Measurements from ENCODE around the gene B3GNT3. TPM values are rescaled to one million over a fixed set of nuclear protein-coding genes. Genes with fewer than 3 reads are reported as not detected.
A peak's percentile ranks its signal among the peaks of the same experiment; 100 is the strongest.

Gene B3GNT3
- total and polyA plus RNA-seq, 10 donors = 0.05 to 1.6 (median 0.75) TPM; not detected in 3

DNA sequence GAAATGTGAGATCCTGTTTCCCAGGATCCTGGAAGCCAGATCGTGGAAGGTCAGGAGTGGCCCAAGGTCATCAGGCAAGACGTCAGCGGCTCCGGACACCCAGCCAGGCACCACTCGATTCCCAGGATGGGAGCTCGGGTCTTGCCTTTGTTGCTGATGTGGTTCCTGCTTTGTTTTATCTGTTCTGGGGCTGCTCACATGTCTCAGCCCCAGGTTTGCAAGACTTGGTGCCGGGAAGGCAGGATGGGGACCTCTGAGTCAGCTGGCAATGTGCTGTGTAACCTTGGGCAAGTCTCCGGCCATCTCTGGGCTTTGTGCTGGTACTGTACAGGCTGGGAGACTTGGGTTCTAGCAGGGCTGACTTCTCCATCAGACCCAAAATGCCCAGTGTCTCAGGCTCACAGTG lies 45.0 kb upstream of the B3GNT3 start:
- peak overlapping the region in 1 of 8 donors; percentile 70 for H3K4me3 ChIP-seq
- peaks cover 0 to 11% (median 3%) of the 10 kb centered on the region in 6 donors for H3K36me3 ChIP-seq
- H3K4me1 ChIP-seq = peaks cover 22 to 88% (median 76%) of the 10 kb centered on the region in 6 donors
- intact Hi-C loops (cut with DNase I; ENCODE audit: low total_unique reads) = no loop called here
- WGBS, 5 donors = 48 to 67% (median 55%) methylated on average over 8 of the region's 8 CpGs
- H3K27ac ChIP-seq = peak overlapping the region in 7 of 8 donors; percentile 8 to 95 (median 89)
- H3K27me3 ChIP-seq (replicated peaks in 1 of 7) = no peaks in the 10 kb centered on the region
- DNase-seq = no peak
- no peaks in the 10 kb centered on the region for H3K9me3 ChIP-seq
- TF ChIP-seq POLR2A (IDR thresholded peaks at IDR 0.05) = no peak
- TF ChIP-seq, protein P1, sequence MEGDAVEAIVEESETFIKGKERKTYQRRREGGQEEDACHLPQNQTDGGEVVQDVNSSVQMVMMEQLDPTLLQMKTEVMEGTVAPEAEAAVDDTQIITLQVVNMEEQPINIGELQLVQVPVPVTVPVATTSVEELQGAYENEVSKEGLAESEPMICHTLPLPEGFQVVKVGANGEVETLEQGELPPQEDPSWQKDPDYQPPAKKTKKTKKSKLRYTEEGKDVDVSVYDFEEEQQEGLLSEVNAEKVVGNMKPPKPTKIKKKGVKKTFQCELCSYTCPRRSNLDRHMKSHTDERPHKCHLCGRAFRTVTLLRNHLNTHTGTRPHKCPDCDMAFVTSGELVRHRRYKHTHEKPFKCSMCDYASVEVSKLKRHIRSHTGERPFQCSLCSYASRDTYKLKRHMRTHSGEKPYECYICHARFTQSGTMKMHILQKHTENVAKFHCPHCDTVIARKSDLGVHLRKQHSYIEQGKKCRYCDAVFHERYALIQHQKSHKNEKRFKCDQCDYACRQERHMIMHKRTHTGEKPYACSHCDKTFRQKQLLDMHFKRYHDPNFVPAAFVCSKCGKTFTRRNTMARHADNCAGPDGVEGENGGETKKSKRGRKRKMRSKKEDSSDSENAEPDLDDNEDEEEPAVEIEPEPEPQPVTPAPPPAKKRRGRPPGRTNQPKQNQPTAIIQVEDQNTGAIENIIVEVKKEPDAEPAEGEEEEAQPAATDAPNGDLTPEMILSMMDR (IDR thresholded peaks at IDR 0.05 in 8 of 11, conservative IDR thresholded peaks at IDR 0.05 in 3 of 11) = no peak
- TF ChIP-seq POLR2AphosphoS5 (IDR thresholded peaks at IDR 0.05) = no peak

- intact Hi-C loops (cut with DNase I; ENCODE audit: low total_unique reads) = no loop called here
- H3K27me3 ChIP-seq (replicated peaks in 1 of 7) = no peaks in the 10 kb centered on the region
- peaks cover 35 to 99% (median 90%) of the 10 kb centered on the region in 6 donors for H3K4me1 ChIP-seq
- H3K27ac ChIP-seq = peak within 1 kb of the TSS; percentile 76 to 95 (median 88)
- peaks cover 0 to 23% (median 3%) of the 10 kb centered on the region in 6 donors for H3K36me3 ChIP-seq
- no peaks in the 10 kb centered on the region for H3K9me3 ChIP-seq
- TF ChIP-seq, protein P1 (IDR thresholded peaks at IDR 0.05 in 8 of 11, conservative IDR thresholded peaks at IDR 0.05 in 3 of 11) = no peak
- TF ChIP-seq POLR2AphosphoS5 (IDR thresholded peaks at IDR 0.05) (peak; percentile 81 to 88 (median 86)), POLR2A (IDR thresholded peaks at IDR 0.05) (no peak)
- peak within 1 kb of the TSS; percentile 13 to 70 (median 42) for H3K4me3 ChIP-seq
- peak; percentile 95 for DNase-seq
- WGBS, 5 donors = 14 to 27% (median 23%) methylated on average over 19 to 28 of the region's 28 CpGs
Observed at GRCh38 chr19:17751103-17751911, 43.6 kb upstream of the B3GNT3 start, which contains the start of gene FCHO1. FCHO1 (plus strand) TSS chr19:17751477; CDS start chr19:17755165, 3,688 bp downstream.

GRCh38 chr19:17751912-17752273 lies 43.0 kb upstream of the B3GNT3 start:
- WGBS, 5 donors = 24 to 34% (median 26%) methylated on average over 2 of the region's 2 CpGs
- Histone ChIP-seq H3K27ac (peak overlapping the region; percentile 76 to 95 (median 88)), H3K27me3 (replicated peaks in 1 of 7) (no peaks in the 10 kb centered on the region), H3K4me1 (peaks cover 35 to 99% (median 91%) of the 10 kb centered on the region in 6 donors), H3K9me3 (no peaks in the 10 kb centered on the region), H3K4me3 (peak overlapping the region in 7 of 8 donors; percentile 24 to 70 (median 43)), H3K36me3 (peaks cover 0 to 27% (median 5%) of the 10 kb centered on the region in 6 donors)
- no peak for DNase-seq
- intact Hi-C loops (cut with DNase I; ENCODE audit: low total_unique reads) = no loop called here
- TF ChIP-seq POLR2AphosphoS5 (IDR thresholded peaks at IDR 0.05) (no peak), POLR2A (IDR thresholded peaks at IDR 0.05) (no peak)
- TF ChIP-seq, protein P1 (IDR thresholded peaks at IDR 0.05 in 8 of 11, conservative IDR thresholded peaks at IDR 0.05 in 3 of 11) = no peak

Measured in spleen (tissue), 11 donors.